Measurements from ENCODE around the gene IRF2BP2. TPM values are rescaled to one million over a fixed set of nuclear protein-coding genes. Genes with fewer than 3 reads are reported as not detected.

Gene IRF2BP2
- total and polyA plus RNA-seq, 2 of the 13 experiments (the other 11 are each of a cell fraction or from before 2014, with no cell fraction given), result 140 to 147 TPM

DNA sequence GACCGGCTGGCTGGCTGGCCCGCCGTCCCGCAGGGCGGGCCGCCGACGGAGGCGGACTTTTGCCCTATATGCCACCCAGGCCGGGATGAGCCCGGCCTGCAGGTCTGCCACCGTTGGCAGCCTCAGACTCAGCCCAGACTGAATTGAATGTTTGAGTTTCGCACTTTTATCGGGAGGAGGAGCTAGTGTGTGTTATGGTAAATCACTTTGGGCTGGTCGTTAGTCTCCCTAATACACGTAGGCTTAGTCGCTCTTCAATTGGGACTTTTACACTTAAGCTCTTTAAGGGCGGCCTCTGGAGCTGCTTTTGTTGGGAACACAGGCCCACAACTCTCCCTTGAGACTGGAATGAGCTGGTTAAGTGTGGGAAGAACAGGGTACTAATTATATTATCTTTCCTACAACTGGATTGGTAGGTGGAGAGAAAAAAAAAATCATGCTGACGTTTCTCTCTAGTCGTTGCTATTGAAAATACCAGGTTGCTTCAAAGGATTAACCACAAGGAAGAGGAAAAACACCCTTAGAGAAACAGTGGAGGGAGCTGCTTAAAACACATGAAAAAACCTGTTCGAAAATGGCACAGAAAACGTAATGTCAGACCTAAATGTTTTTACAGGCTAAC, 1.4 kb upstream of the IRF2BP2 start (continued):
- TF ChIP-seq JUNB (CRISPR knock-in tag; IDR thresholded peaks at IDR 0.05; ENCODE audit: borderline replicate concordance) (no peak), DPF2 (CRISPR knock-in tag; IDR thresholded peaks at IDR 0.05; ENCODE audit: borderline replicate concordance, low read depth) (no peak), FIP1L1 (IDR thresholded peaks at IDR 0.05; ENCODE audit: borderline replicate concordance, insufficient read depth, low read depth, low read length) (no peak), SIX4 (CRISPR knock-in tag; IDR thresholded peaks at IDR 0.05) (0 out of 2 replicates have a peak, but pooled peaks have one; percentile 8), NCOA2 (CRISPR knock-in tag; IDR thresholded peaks at IDR 0.05) (no peak), SALL2 (CRISPR knock-in tag; IDR thresholded peaks at IDR 0.05) (0 out of 2 replicates have a peak, but pooled peaks have one; percentile 22), SIN3A (IDR thresholded peaks at IDR 0.05; ENCODE audit: borderline replicate concordance, low read depth, low read length) (no peak), RBM22 (optimal IDR thresholded peaks at IDR 0.05; ENCODE audit: low read length) (no peak), NCOR1 (IDR thresholded peaks at IDR 0.05; ENCODE audit: borderline replicate concordance, low read length) (peak; percentile 61; the same call in 1 of the 2 replicates), NRL (CRISPR knock-in tag; IDR thresholded peaks at IDR 0.05; ENCODE audit: borderline replicate concordance) (no peak), ZNF567 (CRISPR knock-in tag; IDR thresholded peaks at IDR 0.05; ENCODE audit: borderline replicate concordance) (no peak), ERF (CRISPR knock-in tag; IDR thresholded peaks at IDR 0.05) (peak; percentile 17), PRMT3 (CRISPR knock-in tag; IDR thresholded peaks at IDR 0.05; ENCODE audit: borderline replicate concordance, low read depth) (no peak), PHF20 (CRISPR knock-in tag; IDR thresholded peaks at IDR 0.05) (no peak), ZNF235 (CRISPR knock-in tag; IDR thresholded peaks at IDR 0.05; ENCODE audit: borderline replicate concordance) (no peak), SRY (CRISPR knock-in tag; IDR thresholded peaks at IDR 0.05) (no peak)
- TF ChIP-seq, protein P1, sequence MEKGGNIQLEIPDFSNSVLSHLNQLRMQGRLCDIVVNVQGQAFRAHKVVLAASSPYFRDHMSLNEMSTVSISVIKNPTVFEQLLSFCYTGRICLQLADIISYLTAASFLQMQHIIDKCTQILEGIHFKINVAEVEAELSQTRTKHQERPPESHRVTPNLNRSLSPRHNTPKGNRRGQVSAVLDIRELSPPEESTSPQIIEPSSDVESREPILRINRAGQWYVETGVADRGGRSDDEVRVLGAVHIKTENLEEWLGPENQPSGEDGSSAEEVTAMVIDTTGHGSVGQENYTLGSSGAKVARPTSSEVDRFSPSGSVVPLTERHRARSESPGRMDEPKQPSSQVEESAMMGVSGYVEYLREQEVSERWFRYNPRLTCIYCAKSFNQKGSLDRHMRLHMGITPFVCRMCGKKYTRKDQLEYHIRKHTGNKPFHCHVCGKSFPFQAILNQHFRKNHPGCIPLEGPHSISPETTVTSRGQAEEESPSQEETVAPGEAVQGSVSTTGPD (CRISPR knock-in tag; IDR thresholded peaks at IDR 0.05), result no peak
- TF ChIP-seq, protein P2, sequence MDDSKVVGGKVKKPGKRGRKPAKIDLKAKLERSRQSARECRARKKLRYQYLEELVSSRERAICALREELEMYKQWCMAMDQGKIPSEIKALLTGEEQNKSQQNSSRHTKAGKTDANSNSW (CRISPR knock-in tag; IDR thresholded peaks at IDR 0.05; ENCODE audit: borderline replicate concordance), result no peak
- TF ChIP-seq, protein P3, sequence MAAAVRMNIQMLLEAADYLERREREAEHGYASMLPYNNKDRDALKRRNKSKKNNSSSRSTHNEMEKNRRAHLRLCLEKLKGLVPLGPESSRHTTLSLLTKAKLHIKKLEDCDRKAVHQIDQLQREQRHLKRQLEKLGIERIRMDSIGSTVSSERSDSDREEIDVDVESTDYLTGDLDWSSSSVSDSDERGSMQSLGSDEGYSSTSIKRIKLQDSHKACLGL (CRISPR knock-in tag; IDR thresholded peaks at IDR 0.05), result no peak
- TF ChIP-seq, protein P4, sequence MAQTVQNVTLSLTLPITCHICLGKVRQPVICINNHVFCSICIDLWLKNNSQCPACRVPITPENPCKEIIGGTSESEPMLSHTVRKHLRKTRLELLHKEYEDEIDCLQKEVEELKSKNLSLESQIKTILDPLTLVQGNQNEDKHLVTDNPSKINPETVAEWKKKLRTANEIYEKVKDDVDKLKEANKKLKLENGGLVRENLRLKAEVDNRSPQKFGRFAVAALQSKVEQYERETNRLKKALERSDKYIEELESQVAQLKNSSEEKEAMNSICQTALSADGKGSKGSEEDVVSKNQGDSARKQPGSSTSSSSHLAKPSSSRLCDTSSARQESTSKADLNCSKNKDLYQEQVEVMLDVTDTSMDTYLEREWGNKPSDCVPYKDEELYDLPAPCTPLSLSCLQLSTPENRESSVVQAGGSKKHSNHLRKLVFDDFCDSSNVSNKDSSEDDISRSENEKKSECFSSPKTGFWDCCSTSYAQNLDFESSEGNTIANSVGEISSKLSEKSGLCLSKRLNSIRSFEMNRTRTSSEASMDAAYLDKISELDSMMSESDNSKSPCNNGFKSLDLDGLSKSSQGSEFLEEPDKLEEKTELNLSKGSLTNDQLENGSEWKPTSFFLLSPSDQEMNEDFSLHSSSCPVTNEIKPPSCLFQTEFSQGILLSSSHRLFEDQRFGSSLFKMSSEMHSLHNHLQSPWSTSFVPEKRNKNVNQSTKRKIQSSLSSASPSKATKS (CRISPR knock-in tag; IDR thresholded peaks at IDR 0.05), result 0 out of 2 replicates have a peak, but pooled peaks have one; percentile 19
- TF ChIP-seq, protein P5, sequence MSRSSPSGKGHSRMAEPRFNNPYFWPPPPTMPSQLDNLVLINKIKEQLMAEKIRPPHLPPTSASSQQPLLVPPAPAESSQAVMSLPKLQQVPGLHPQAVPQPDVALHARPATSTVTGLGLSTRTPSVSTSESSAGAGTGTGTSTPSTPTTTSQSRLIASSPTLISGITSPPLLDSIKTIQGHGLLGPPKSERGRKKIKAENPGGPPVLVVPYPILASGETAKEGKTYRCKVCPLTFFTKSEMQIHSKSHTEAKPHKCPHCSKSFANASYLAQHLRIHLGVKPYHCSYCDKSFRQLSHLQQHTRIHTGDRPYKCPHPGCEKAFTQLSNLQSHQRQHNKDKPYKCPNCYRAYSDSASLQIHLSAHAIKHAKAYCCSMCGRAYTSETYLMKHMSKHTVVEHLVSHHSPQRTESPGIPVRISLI (CRISPR knock-in tag; IDR thresholded peaks at IDR 0.05; ENCODE audit: borderline replicate concordance), result no peak
- TF ChIP-seq, protein P6, sequence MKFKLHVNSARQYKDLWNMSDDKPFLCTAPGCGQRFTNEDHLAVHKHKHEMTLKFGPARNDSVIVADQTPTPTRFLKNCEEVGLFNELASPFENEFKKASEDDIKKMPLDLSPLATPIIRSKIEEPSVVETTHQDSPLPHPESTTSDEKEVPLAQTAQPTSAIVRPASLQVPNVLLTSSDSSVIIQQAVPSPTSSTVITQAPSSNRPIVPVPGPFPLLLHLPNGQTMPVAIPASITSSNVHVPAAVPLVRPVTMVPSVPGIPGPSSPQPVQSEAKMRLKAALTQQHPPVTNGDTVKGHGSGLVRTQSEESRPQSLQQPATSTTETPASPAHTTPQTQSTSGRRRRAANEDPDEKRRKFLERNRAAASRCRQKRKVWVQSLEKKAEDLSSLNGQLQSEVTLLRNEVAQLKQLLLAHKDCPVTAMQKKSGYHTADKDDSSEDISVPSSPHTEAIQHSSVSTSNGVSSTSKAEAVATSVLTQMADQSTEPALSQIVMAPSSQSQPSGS (CRISPR knock-in tag; IDR thresholded peaks at IDR 0.05), result no peak; the same call in 1 of the 2 replicates

All from HepG2 (cell line).